OCI-LY7 (cell line): ENCODE results near the gene UCK1. TPM values are rescaled to one million over a fixed set of nuclear protein-coding genes. Genes with fewer than 3 reads are reported as not detected.

Experiments
- BruUV-seq: library from RNA; stranded (reverse); fragments of 400-500 nt; replicated peaks from 2 replicates; lab custom pipeline; 2021; lab: Mats Ljungman, UMichigan
- CTCF ChIA-PET: fragments of 300-600 bp; sonication (Branson Sonifier 250); formaldehyde crosslinking; loops from one replicate; lab custom pipeline; 2022; ENCODE audit warnings: antibody characterized with exemption; ENCODE audit not compliant: unreplicated experiment; lab: Charles Lee
- POLR2A ChIA-PET: fragments of 300-600 bp; sonication (Branson Sonifier 250); formaldehyde crosslinking; loops from one replicate; lab custom pipeline; 2022; ENCODE audit warnings: antibody characterized with exemption; lab: Charles Lee
- DNase-seq: peaks from one replicate; pipeline ENCODE4 v3.0.0-alpha.2; 2015; ENCODE audit warnings: low spot score
- H2AFZ ChIP-seq: fragments of 200-600 bp; sonication (generic), shearing (Covaris generic); 2 replicates; pipeline ENCODE4 v1.6.1; 2014; ENCODE audit warnings: mild to moderate bottlenecking, antibody characterized with exemption, low read length, moderate library complexity
- H3K27ac ChIP-seq: fragments of 200-600 bp; sonication (generic); 2 replicates; pipeline ENCODE4 v1.5.1; 2014; ENCODE audit warnings: mixed run types, low read depth, mild to moderate bottlenecking, moderate library complexity, low read length, inconsistent platforms; ENCODE audit not compliant: poor library complexity, severe bottlenecking
- H3K36me3 ChIP-seq: fragments of 200-600 bp; sonication (generic); 2 replicates; pipeline ENCODE4 v1.6.1; 2014; ENCODE audit warnings: mild to moderate bottlenecking, antibody characterized with exemption, low read length, moderate library complexity, mixed read lengths; ENCODE audit not compliant: insufficient read depth
- H3K4me1 ChIP-seq: fragments of 200-600 bp; sonication (generic); 2 replicates; pipeline ENCODE4 v1.5.1; 2014; ENCODE audit warnings: mild to moderate bottlenecking, low read length; ENCODE audit not compliant: insufficient read depth, poor library complexity, severe bottlenecking
- H3K4me2 ChIP-seq: fragments of 200-600 bp; sonication (generic); 2 replicates; pipeline ENCODE4 v1.6.1; 2014; ENCODE audit warnings: mild to moderate bottlenecking, low read length
- H3K4me3 ChIP-seq: fragments of 200-600 bp; sonication (generic); 2 replicates; pipeline ENCODE4 v1.5.1; 2014; ENCODE audit warnings: mild to moderate bottlenecking, low read depth, low read length; ENCODE audit not compliant: poor library complexity, severe bottlenecking
- H3K79me2 ChIP-seq: fragments of 200-600 bp; sonication (generic); 2 replicates; pipeline ENCODE4 v1.6.1; 2016; ENCODE audit warnings: low read depth, mild to moderate bottlenecking, low read length, moderate library complexity, mixed read lengths; ENCODE audit not compliant: insufficient read depth
- H3K9me2 ChIP-seq: fragments of 200-600 bp; sonication (generic); 2 replicates; pipeline ENCODE4 v1.6.1; 2016; ENCODE audit warnings: mild to moderate bottlenecking, low read length, mixed read lengths; ENCODE audit not compliant: insufficient read depth
- H3K9me3 ChIP-seq: fragments of 200-600 bp; sonication (generic); 2 replicates; pipeline ENCODE4 v1.6.1; 2014; ENCODE audit warnings: mild to moderate bottlenecking, mixed run types, low read length, mixed read lengths
- H4K20me1 ChIP-seq: fragments of 200-600 bp; sonication (generic); 2 replicates; pipeline ENCODE4 v1.6.1; 2014; ENCODE audit warnings: mild to moderate bottlenecking, antibody characterized with exemption, low read length, moderate library complexity, mixed read lengths; ENCODE audit not compliant: insufficient read depth
- EZH2phosphoT487 ChIP-seq: fragments of 200-600 bp; sonication (generic); IDR thresholded peaks from 2 replicates; pipeline ENCODE4 v1.6.1; 2018; ENCODE audit warnings: low read depth, borderline replicate concordance, mild to moderate bottlenecking, mixed run types, antibody characterized with exemption, low read length, moderate library complexity, mixed read lengths
- intact Hi-C: fragments of 100-400 bp; cut with micrococcal nuclease; formaldehyde crosslinking; loops from one replicate; pipeline ENCODE4 v1.10.0; 2022; ENCODE audit not compliant: unreplicated experiment
- total RNA-seq, 2 experiments: library from RNA; depleted of rRNA in 1 of 2; stranded (reverse); fragments of >200 nt in 1 of 2; shearing (Covaris generic) in 1 of 2; gene quantifications; 2 replicates each; pipeline ENCODE4 v1.2.3, GENCODE V29; 2014 to 2022
- TF ChIP-seq, protein P1 (sequence below): fragments of 200-600 bp; sonication (generic); conservative IDR thresholded peaks from 2 replicates; pipeline ENCODE4 v1.5.1; 2014; ENCODE audit warnings: mild to moderate bottlenecking, antibody characterized with exemption, low read length, moderate library complexity, mixed read lengths

UCK1 gene
- total RNA-seq, 2 experiments from 2014 or later: 25.9 to 29.0 TPM

DNA sequence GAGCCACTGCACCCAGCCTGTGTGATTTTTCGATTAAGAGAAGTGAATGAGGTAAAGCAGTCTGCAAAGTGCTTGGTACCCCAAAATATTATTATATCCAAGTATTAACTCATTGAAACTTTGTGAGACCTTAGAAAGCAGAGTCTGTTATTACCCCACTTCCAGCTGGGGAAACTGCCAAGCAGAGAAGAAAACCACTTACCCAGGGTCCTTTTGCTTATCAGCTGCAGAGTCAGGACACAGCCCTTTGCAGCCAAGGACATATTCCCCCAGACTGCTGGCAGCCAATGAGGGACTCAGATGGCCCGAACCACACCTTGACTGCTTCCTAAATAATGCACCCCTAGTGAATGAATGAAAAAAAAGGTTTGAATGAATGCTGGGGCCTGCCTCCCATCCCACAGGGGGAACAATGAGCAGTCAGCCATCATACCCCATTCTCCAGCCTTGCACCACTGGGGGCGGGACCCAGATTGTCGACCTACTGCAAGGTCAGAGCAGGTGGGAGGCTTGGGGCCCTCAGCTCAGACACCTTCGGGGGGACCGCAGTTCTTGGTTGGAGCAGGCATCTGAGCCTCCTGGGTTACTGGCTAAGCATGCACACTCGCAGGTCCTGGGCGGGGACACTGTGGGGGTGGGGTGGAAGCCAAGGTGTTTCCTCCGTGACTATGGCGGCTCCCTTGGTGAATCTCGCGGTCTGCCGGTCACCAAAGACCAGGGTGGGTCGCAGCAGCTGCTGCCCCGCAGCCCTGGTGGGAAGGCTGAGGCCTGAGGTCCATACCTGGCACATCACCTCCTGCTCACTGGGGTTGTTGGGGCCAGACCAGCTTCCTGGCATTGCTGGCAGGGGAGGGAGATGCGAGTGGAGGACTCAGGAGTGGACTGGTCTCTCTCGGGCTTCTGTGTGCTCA is 43.9 kb upstream of the UCK1 start:
- no peaks in the 10 kb centered on the region for H3K9me3 ChIP-seq
- peaks cover 9% of the 10 kb centered on the region for H3K4me1 ChIP-seq
- BruUV-seq: no TSS peak
- TF ChIP-seq EZH2phosphoT487: no peak
- TF ChIP-seq, protein P1, sequence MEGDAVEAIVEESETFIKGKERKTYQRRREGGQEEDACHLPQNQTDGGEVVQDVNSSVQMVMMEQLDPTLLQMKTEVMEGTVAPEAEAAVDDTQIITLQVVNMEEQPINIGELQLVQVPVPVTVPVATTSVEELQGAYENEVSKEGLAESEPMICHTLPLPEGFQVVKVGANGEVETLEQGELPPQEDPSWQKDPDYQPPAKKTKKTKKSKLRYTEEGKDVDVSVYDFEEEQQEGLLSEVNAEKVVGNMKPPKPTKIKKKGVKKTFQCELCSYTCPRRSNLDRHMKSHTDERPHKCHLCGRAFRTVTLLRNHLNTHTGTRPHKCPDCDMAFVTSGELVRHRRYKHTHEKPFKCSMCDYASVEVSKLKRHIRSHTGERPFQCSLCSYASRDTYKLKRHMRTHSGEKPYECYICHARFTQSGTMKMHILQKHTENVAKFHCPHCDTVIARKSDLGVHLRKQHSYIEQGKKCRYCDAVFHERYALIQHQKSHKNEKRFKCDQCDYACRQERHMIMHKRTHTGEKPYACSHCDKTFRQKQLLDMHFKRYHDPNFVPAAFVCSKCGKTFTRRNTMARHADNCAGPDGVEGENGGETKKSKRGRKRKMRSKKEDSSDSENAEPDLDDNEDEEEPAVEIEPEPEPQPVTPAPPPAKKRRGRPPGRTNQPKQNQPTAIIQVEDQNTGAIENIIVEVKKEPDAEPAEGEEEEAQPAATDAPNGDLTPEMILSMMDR: no peak
- POLR2A ChIA-PET: interaction anchor here (0.7 kb wide), 1 partner anchor 28 kb away, joined by 3 read pairs; no protein-coding TSS in a partner anchor
- peaks cover 94% of the 10 kb centered on the region for H3K36me3 ChIP-seq
- H3K79me2 ChIP-seq: no peaks in the 10 kb centered on the region
- H2AFZ ChIP-seq: no peak overlapping the region
- no peaks in the 10 kb centered on the region for H3K9me2 ChIP-seq
- no peaks in the 10 kb centered on the region for H4K20me1 ChIP-seq
- intact Hi-C loops: no loop called here
- DNase-seq: no peak
- H3K27ac ChIP-seq: no peak overlapping the region
- H3K4me3 ChIP-seq: no peak overlapping the region
- H3K4me2 ChIP-seq: no peak overlapping the region
- CTCF ChIA-PET: no interaction called here

DNA sequence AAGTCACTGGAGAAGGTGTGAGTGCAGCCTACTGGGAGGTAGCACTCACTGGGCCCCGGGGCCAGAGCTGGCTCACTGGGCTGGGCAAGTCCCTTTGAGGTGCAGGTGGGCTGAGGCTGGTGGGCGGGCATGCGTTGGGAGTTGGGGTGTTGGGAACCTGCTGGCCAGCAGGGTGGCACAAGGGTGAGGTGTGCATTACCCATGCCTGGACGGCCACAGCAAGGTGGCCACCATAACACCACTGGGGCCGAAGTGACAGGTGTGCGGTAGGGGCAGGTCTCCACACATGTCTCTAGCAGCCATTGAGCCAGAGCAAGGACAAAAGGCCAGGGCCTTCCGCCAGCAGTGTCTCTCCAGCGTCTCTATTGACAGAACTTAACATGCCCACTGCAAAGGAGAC is 36.8 kb upstream of the UCK1 start:
- no peaks in the 10 kb centered on the region for H4K20me1 ChIP-seq
- H2AFZ ChIP-seq: no peak overlapping the region
- no TSS peak for BruUV-seq
- no peak overlapping the region for H3K27ac ChIP-seq
- no peak overlapping the region for H3K4me2 ChIP-seq
- DNase-seq: no peak
- H3K9me2 ChIP-seq: no peaks in the 10 kb centered on the region
- TF ChIP-seq, protein P1: no peak
- no peak for TF ChIP-seq EZH2phosphoT487
- H3K9me3 ChIP-seq: no peaks in the 10 kb centered on the region; the same call in 1 of the 2 replicates
- CTCF ChIA-PET: no interaction called here
- no peaks in the 10 kb centered on the region for H3K4me1 ChIP-seq
- no peak overlapping the region for H3K4me3 ChIP-seq
- H3K36me3 ChIP-seq: peaks cover 60% of the 10 kb centered on the region
- intact Hi-C loops: no loop called here
- POLR2A ChIA-PET: interaction anchor here (0.7 kb wide), 1 partner anchor 18 kb away, joined by 3 read pairs; no protein-coding TSS in a partner anchor
- no peaks in the 10 kb centered on the region for H3K79me2 ChIP-seq

DNA sequence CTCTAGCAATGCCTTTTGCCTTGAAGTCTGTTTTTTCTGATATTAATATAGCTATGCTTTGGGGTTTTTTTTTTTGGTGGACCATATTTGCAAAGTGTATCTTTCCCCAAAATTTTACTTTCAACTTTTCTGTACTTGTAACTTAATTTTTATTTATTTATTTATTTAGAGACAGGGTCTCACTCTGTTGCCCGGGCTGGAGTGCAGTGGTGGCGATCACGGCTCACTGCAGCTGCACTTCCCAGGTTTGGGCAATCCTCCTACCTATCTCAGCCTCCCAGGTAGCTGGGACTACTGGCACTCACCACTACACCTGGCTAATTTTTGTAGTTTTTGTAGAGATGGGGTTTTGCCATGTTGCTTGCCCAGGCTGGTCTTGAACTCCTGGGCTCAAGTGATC is 35.1 kb upstream of the UCK1 start:
- no peak overlapping the region for H3K4me3 ChIP-seq
- no peaks in the 10 kb centered on the region for H4K20me1 ChIP-seq
- no peak overlapping the region for H3K27ac ChIP-seq
- TF ChIP-seq, protein P1: no peak
- no peak for TF ChIP-seq EZH2phosphoT487
- POLR2A ChIA-PET: no interaction called here
- no peaks in the 10 kb centered on the region for H3K79me2 ChIP-seq
- CTCF ChIA-PET: no interaction called here
- H3K4me1 ChIP-seq: no peaks in the 10 kb centered on the region
- TSS peak; percentile 8 for BruUV-seq
- intact Hi-C loops: no loop called here
- H3K4me2 ChIP-seq: no peak overlapping the region
- no peak overlapping the region for H2AFZ ChIP-seq
- DNase-seq: no peak
- no peaks in the 10 kb centered on the region for H3K9me2 ChIP-seq
- H3K9me3 ChIP-seq: no peaks in the 10 kb centered on the region; the same call in 1 of the 2 replicates
- H3K36me3 ChIP-seq: peaks cover 43% of the 10 kb centered on the region
